ENCODE measurements around the gene ALDH1A3.

Gene ALDH1A3

DNA sequence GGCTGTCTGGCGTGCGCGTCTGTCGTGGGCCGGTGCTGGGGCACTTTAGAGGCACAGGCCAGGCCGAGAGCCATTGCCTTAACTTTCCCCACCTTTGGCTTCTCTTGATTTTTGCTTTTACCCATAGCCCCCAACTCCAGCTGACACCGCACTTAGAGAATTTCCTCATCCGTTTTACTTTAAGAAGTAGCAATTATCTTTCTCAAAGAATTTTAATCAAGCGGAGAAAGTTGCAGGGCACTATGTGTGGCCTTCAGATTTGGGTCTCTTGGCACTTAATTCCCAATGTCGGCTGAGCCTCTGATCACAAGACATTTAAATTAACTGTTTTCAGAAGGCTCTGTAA lies 1.2 kb downstream of the ALDH1A3 start:
- Histone ChIP-seq H3K36me3 (ENCODE audit: insufficient read depth) (no peaks in the 10 kb centered on the region), H3K27ac (no peak overlapping the region), H3K4me1 (ENCODE audit: low read depth, poor library complexity, severe bottlenecking) (no peaks in the 10 kb centered on the region), H3K4me3 (IDR thresholded peaks at IDR 0.05; ENCODE audit: insufficient read depth, low read depth, low read length) (no peak overlapping the region), H3K9ac (no peak overlapping the region), H2AFZ (ENCODE audit: low read depth) (no peak overlapping the region), H4K20me1 (ENCODE audit: insufficient read depth) (no peaks in the 10 kb centered on the region), H3K79me2 (ENCODE audit: insufficient read depth, low read depth) (no peaks in the 10 kb centered on the region), H3K27me3 (ENCODE audit: insufficient read depth, low read depth) (no peaks in the 10 kb centered on the region), H3K4me2 (no peak overlapping the region)
- no peak for TF ChIP-seq CTCF (conservative IDR thresholded peaks at IDR 0.05; ENCODE audit: low read depth, low read length)

- Histone ChIP-seq H3K9ac (no peak overlapping the region), H3K4me3 (IDR thresholded peaks at IDR 0.05; ENCODE audit: insufficient read depth, low read depth, low read length) (no peak overlapping the region), H3K4me1 (ENCODE audit: low read depth, poor library complexity, severe bottlenecking) (no peaks in the 10 kb centered on the region), H3K27me3 (ENCODE audit: insufficient read depth, low read depth) (no peaks in the 10 kb centered on the region), H3K27ac (no peak overlapping the region), H2AFZ (ENCODE audit: low read depth) (no peak overlapping the region), H4K20me1 (ENCODE audit: insufficient read depth) (no peaks in the 10 kb centered on the region), H3K36me3 (ENCODE audit: insufficient read depth) (no peaks in the 10 kb centered on the region), H3K4me2 (no peak overlapping the region), H3K79me2 (ENCODE audit: insufficient read depth, low read depth) (no peaks in the 10 kb centered on the region)
- TF ChIP-seq CTCF (conservative IDR thresholded peaks at IDR 0.05; ENCODE audit: low read depth, low read length), result no peak
Observed at GRCh38 chr15:100881573-100882336, 2.1 kb downstream of the ALDH1A3 start.

DNA sequence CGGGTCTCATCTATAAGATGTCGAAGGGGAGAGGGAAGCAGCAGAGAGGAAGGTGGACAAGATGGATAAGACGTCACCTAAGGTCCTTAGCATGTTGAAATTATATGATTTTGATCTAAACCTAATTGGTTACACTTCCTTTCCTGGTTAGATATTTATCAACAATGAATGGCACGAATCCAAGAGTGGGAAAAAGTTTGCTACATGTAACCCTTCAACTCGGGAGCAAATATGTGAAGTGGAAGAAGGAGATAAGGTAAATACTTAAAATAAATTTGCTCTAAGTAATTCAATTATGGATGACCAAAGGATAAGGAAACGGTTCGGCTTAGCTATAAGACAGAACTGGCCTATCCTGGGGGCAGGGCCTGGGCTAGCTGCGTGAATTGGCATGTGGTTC lies 5.5 kb downstream of the ALDH1A3 start:
- no peaks in the 10 kb centered on the region for H4K20me1 ChIP-seq (ENCODE audit: insufficient read depth)
- no peak overlapping the region for H3K9ac ChIP-seq
- no peak for TF ChIP-seq CTCF (conservative IDR thresholded peaks at IDR 0.05; ENCODE audit: low read depth, low read length)
- no peak overlapping the region for H3K27ac ChIP-seq
- no peak overlapping the region for H3K4me2 ChIP-seq
- no peaks in the 10 kb centered on the region for H3K4me1 ChIP-seq (ENCODE audit: low read depth, poor library complexity, severe bottlenecking)
- H3K79me2 ChIP-seq (ENCODE audit: insufficient read depth, low read depth), result no peaks in the 10 kb centered on the region
- H3K36me3 ChIP-seq (ENCODE audit: insufficient read depth), result no peaks in the 10 kb centered on the region
- no peak overlapping the region for H2AFZ ChIP-seq (ENCODE audit: low read depth)
- H3K4me3 ChIP-seq (IDR thresholded peaks at IDR 0.05; ENCODE audit: insufficient read depth, low read depth, low read length), result no peak overlapping the region
- no peaks in the 10 kb centered on the region for H3K27me3 ChIP-seq (ENCODE audit: insufficient read depth, low read depth)

DNA sequence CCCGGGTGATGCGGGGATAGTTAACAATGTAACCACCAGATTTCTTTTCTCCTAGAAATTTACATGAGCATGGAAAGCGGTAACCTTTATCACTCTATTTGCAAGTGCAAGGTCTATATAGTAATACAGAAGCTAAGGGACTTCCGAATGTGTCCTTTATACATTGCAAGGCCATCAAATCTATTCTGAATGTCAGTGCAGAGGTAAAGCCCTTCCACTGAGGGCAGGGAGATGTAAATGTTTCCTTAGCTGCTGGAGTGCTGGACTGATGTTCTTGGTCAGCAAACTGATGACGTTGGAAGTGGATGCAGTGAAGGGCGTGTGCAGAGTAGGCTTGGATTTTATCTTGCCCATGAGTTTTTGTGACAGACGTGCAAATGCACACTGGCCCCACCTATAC lies 6.2 kb downstream of the ALDH1A3 start:
- H3K27me3 ChIP-seq (ENCODE audit: insufficient read depth, low read depth), result no peaks in the 10 kb centered on the region
- TF ChIP-seq CTCF (conservative IDR thresholded peaks at IDR 0.05; ENCODE audit: low read depth, low read length), result no peak
- no peaks in the 10 kb centered on the region for H4K20me1 ChIP-seq (ENCODE audit: insufficient read depth)
- no peak overlapping the region for H3K27ac ChIP-seq
- no peak overlapping the region for H3K4me2 ChIP-seq
- no peaks in the 10 kb centered on the region for H3K36me3 ChIP-seq (ENCODE audit: insufficient read depth)
- no peak overlapping the region for H3K9ac ChIP-seq
- no peak overlapping the region for H3K4me3 ChIP-seq (IDR thresholded peaks at IDR 0.05; ENCODE audit: insufficient read depth, low read depth, low read length)
- no peaks in the 10 kb centered on the region for H3K79me2 ChIP-seq (ENCODE audit: insufficient read depth, low read depth)
- H3K4me1 ChIP-seq (ENCODE audit: low read depth, poor library complexity, severe bottlenecking), result no peaks in the 10 kb centered on the region
- H2AFZ ChIP-seq (ENCODE audit: low read depth), result no peak overlapping the region

All from KMS-11 (cell line).